Endothelial cell of hepatic sinusoid (primary cell): ENCODE data around the gene SLIT3.

Source experiments
- in situ Hi-C: cut with HindIII; loops from 2 replicates; pipeline ENCODE4 v1.10.0; 2017; ENCODE audit warnings: low sequenced_read_pairs

The SLIT3 gene

DNA sequence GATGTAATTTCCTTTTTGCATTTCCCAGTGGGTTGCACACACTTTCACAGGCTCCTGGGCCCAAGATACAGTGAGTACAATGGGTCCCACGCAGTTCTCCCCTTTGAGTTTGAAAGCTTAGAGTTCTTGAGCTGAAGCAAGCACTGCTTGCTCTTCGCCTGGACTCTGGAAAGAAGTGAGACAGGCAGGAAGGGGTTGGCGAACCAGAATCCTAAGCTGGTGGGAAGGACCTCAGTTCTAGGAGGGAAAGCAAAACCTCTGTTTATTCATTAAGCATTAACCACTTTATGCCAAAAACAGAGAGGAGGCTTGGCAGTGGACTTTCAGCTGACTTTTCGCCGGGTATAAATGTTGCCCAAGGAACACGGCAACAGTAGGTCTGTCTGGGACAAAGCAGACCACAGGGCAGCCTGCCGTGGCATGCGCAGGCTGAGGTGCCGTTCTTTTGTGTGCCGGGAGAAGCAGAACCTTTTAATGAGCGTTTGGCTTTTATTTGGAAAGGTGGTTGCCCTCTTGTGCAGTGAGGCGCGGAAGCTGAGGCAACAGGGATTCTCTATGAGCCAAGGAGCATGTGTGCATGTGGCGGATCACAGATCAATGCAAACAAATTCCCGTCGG lies 481.8 kb downstream of the SLIT3 start:
- in situ Hi-C loops, result no loop called here

DNA sequence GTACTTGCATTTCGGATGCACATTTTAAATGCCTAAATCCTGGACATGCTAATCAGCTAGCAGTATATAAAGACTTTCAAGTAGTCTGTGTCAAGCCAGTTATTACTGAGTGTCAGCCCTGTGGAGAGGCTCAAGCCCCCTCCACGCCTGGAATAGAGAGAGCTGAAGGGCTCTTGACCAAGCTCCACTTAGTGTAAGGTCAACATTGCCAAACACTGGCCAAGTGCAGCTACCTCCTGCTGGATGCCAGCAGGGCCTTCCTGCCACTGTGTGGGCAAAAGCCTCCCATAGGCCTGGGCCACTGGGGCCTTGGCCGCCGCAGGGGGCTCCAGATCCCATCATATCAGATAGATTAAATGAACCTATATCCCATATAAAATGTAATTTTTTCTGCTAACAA lies 482.4 kb downstream of the SLIT3 start:
- in situ Hi-C loops, result no loop called here

- in situ Hi-C loops, result no loop called here
Measured at GRCh38 chr5:168817591-168817990, 483.3 kb downstream of the SLIT3 start.

- in situ Hi-C loops, result no loop called here
Measured at GRCh38 chr5:168816661-168817060, 484.3 kb downstream of the SLIT3 start.

DNA sequence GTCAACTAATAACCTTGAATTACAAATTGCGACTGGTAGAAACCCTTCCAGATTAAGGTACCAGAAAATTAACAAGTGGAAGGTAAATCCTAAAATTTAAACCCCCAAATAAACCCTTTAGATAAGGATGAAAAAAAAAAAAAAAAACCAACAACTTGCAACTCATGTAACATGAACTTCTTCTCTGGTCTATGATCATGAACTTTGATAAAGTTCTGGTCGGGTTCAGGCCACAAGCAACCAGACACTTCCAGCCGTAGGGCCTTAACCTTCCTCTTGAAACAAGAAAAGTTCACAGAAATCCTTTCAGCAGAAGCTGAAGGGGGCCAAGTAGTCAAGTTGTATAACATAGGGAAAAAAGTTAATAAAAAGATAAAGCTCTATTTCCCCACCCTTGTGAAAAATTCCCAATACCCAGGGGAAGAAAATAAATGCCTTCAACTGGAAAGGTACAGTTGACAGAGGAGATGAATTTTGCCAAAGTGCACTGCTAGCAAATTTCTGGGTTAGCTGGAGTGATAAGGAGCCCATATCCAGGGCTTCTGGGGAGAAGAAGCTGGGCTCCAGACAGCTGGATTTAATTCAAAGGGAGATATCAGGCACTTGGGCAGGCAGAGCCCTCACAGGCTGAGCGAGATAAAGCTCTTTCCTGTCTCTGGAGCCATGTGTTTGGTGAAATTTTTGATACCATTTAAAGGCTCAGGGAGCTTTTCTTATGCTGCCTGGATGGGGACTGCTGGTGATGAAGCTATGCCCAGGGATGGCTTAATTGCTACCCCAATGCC lies 487.6 kb downstream of the SLIT3 start:
- in situ Hi-C loops, result no loop called here

DNA sequence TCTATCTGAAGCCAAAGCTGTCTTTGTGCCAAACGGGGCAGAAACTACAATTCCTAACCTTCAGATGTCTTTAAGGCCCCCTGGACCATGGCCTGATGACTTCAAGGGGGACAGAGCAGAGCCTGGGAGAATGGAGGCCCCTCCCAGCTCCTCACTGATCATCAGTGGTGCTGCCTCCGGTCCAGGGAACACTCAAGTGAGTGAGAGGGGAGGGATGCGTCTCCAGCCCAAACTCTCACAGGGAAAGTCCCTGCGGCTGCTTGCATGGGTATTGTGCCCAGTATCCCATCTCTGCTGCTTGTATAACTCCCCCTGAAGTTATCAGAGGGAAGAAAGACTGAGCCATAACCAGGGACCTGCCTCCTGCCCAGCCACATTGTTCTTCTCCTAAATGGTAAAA lies 490.3 kb downstream of the SLIT3 start:
- in situ Hi-C loops, result no loop called here

DNA sequence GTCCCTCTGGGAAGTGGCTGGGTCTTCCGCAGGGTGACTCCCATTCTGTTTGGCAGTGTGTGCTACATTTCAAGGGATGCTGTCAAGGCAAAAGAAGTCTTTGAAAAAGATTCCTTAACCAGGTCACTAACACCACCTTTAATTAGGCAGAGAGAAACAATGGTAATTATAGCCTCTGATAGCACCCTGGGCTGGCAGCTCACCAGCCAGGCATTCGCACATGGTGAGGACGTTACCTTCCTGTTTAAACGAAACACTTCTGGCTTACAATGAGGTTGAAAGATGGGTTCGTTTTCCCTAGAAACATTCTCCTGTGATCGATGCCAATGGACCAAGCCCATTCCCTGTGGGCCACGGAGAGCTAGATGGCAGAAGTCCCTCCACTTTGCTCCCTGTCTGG lies 491.7 kb downstream of the SLIT3 start:
- in situ Hi-C loops, result no loop called here

- in situ Hi-C loops, result no loop called here
Measured at GRCh38 chr5:168808051-168808616, 492.8 kb downstream of the SLIT3 start.

GRCh38 chr5:168807287-168807686 lies 493.7 kb downstream of the SLIT3 start:
- in situ Hi-C loops, result no loop called here

- in situ Hi-C loops, result no loop called here
Measured at GRCh38 chr5:168803541-168803940, 497.4 kb downstream of the SLIT3 start.

GRCh38 chr5:168802337-168802736 lies 498.6 kb downstream of the SLIT3 start:
- in situ Hi-C loops, result no loop called here

DNA sequence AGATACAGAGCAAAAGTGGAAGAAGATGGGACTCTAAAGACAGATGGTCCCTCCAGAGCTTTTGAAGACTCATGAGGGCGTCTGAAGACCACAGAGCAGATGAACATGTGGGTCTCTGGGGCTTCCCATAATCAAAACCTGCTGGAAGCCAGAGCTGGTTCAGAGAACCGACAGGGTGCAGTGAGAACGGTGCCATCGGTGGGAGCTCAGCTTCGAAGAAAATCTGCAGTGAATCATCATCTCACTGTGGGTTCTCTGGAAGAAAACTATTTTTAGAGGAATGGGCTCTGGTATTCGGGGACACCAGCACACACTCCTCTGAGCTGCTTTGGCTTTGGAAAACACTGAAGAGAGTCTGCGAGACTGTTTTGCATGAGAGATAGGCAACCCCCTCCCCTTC lies 499.4 kb downstream of the SLIT3 start:
- in situ Hi-C loops, result no loop called here

DNA sequence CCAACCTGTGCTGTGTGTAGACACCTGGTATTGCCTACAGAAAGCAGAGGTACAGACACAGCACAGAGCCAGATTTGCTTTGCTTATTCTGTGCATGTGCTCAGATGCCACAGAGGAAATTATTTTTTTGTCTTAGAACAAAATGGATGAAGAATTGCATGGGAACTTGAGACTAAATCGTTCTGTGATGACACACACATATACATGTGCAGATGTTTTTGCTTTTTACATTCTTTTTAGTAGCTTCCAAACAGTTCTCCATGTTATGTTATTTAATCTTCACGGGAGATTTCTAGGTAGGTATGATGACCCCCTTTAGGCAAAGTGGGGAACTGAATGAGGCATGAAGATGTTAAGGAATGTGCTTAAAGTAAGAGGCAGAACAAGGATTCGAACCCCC lies 500.2 kb downstream of the SLIT3 start:
- in situ Hi-C loops, result no loop called here

- in situ Hi-C loops, result no loop called here
Measured at GRCh38 chr5:168798065-168799023, 502.6 kb downstream of the SLIT3 start.

- in situ Hi-C loops, result no loop called here
Measured at GRCh38 chr5:168796593-168797580, 504.1 kb downstream of the SLIT3 start.

DNA sequence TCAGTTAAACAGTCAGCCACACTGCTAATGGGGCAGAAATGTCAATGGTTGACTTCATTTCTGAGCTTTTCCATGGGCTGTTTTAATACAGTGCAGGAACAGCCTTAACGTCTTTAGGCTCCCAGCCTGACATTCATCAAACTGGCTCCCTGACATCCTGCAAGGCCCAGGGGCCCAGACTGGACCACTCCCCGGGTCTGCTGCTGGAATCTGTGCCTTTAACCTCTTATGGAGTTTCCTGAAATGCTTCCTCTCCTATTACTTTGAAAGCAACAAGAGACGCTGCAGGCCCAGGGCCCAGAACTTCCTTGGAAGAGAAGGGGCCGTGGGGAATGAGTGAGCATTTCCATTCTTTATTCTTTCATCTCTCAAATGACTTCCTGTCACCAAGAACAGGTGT lies 504.9 kb downstream of the SLIT3 start:
- in situ Hi-C loops, result no loop called here

GRCh38 chr5:168793841-168794837 lies 506.8 kb downstream of the SLIT3 start:
- in situ Hi-C loops, result no loop called here

- in situ Hi-C loops, result no loop called here
Measured at GRCh38 chr5:168792678-168793077, 508.3 kb downstream of the SLIT3 start.
